WTC11 (cell line): ENCODE results near the gene RPL38. TPM values are rescaled to one million over a fixed set of nuclear protein-coding genes. Genes with fewer than 3 reads are reported as not detected.

ENCODE experiments used
- ATAC-seq: fragments of 200-7000 bp; cut with Tn5 transposase; 2 replicates; pipeline ENCODE4 v1.10.0; 2021; ENCODE audit warnings: mild to moderate bottlenecking, moderate library complexity
- CTCF ChIA-PET: fragments of 300-600 bp; sonication (Branson Sonifier 250); formaldehyde crosslinking; loops from one replicate; lab custom pipeline; 2021; ENCODE audit warnings: antibody characterized with exemption; lab: Charles Lee
- POLR2A ChIA-PET: fragments of 350-600 bp; sonication (Branson Sonifier 250); formaldehyde crosslinking; loops from one replicate; lab custom pipeline; 2021; ENCODE audit warnings: antibody characterized with exemption; lab: Charles Lee
- DNase-seq: peaks from one replicate; pipeline ENCODE4 v3.0.0; 2021; ENCODE audit warnings: low spot score
- H3K27ac Mint-ChIP-seq: 2 replicates; pipeline ENCODE4 v1.8.0; 2021; ENCODE audit warnings: mixed read lengths
- H3K27me3 Mint-ChIP-seq: 2 replicates; pipeline ENCODE4 v1.8.0; 2021; ENCODE audit warnings: low read depth, mild to moderate bottlenecking, moderate library complexity, mixed read lengths
- H3K36me3 Mint-ChIP-seq: 2 replicates; pipeline ENCODE4 v1.8.0; 2021; ENCODE audit warnings: mixed read lengths
- H3K4me1 Mint-ChIP-seq: 2 replicates; pipeline ENCODE4 v1.8.0; 2022; ENCODE audit warnings: mixed read lengths
- H3K4me3 Mint-ChIP-seq: 2 replicates; pipeline ENCODE4 v1.8.0; 2021; ENCODE audit warnings: mild to moderate bottlenecking, moderate library complexity, mixed read lengths
- H3K9me3 Mint-ChIP-seq: 2 replicates; pipeline ENCODE4 v1.8.0; 2021; ENCODE audit warnings: mixed read lengths
- AFF4 ChIP-seq: sonication (generic); formaldehyde crosslinking; IDR thresholded peaks from 2 replicates; pipeline ENCODE4 v1.8.1; 2023; ENCODE audit warnings: mild to moderate bottlenecking, missing genetic modification reagents, borderline replicate concordance
- CBFB ChIP-seq: sonication (generic); formaldehyde crosslinking; IDR thresholded peaks from 2 replicates; pipeline ENCODE4 v1.8.1; 2022; ENCODE audit warnings: mild to moderate bottlenecking, low read depth, missing genetic modification reagents
- CDX4 ChIP-seq: fragments of 250-450 bp; sonication (Bioruptor Pico); IDR thresholded peaks from 2 replicates; pipeline ENCODE4 v1.9.0; 2021; ENCODE audit warnings: moderate library complexity, mild to moderate bottlenecking, inconsistent platforms, borderline replicate concordance
- CREM ChIP-seq: sonication (generic); formaldehyde crosslinking; IDR thresholded peaks from 2 replicates; pipeline ENCODE4 v1.8.1; 2022; ENCODE audit warnings: mild to moderate bottlenecking, missing genetic modification reagents, moderate library complexity
- EMX1 ChIP-seq: fragments of 250-450 bp; sonication (Bioruptor Pico); IDR thresholded peaks from 2 replicates; pipeline ENCODE4 v1.8.0; 2021; ENCODE audit warnings: mild to moderate bottlenecking
- ESRRA ChIP-seq: sonication (generic); formaldehyde crosslinking; IDR thresholded peaks from 2 replicates; pipeline ENCODE4 v1.8.1; 2022; ENCODE audit warnings: mild to moderate bottlenecking, missing genetic modification reagents, borderline replicate concordance
- ETV6 ChIP-seq: sonication (generic); formaldehyde crosslinking; IDR thresholded peaks from 2 replicates; pipeline ENCODE4 v1.8.1; 2022; ENCODE audit warnings: mild to moderate bottlenecking, missing genetic modification reagents
- FOXJ3 ChIP-seq: sonication (generic); formaldehyde crosslinking; IDR thresholded peaks from 2 replicates; pipeline ENCODE4 v1.9.0; 2021; ENCODE audit warnings: missing genetic modification reagents, mild to moderate bottlenecking, borderline replicate concordance
- FOXK1 ChIP-seq: sonication (generic); formaldehyde crosslinking; IDR thresholded peaks from 2 replicates; pipeline ENCODE4 v1.8.0; 2022; ENCODE audit warnings: mild to moderate bottlenecking, moderate library complexity, missing genetic modification reagents
- IRF2 ChIP-seq: sonication (generic); formaldehyde crosslinking; IDR thresholded peaks from 2 replicates; pipeline ENCODE4 v1.8.0; 2022; ENCODE audit warnings: low read depth, missing genetic modification reagents, borderline replicate concordance
- KAT7 ChIP-seq: sonication (generic); formaldehyde crosslinking; IDR thresholded peaks from 2 replicates; pipeline ENCODE4 v1.8.1; 2023; ENCODE audit warnings: missing genetic modification reagents, mild to moderate bottlenecking, borderline replicate concordance
- MXD4 ChIP-seq: fragments of 250-450 bp; sonication (Bioruptor Pico); IDR thresholded peaks from 2 replicates; pipeline ENCODE4 v1.8.0; 2021; ENCODE audit warnings: mild to moderate bottlenecking, moderate library complexity, borderline replicate concordance
- NFATC4 ChIP-seq: fragments of 250-450 bp; sonication (Bioruptor Pico); IDR thresholded peaks from 2 replicates; pipeline ENCODE4 v1.9.0; 2021; ENCODE audit warnings: mild to moderate bottlenecking
- NR2C2 ChIP-seq: sonication (generic); formaldehyde crosslinking; IDR thresholded peaks from 2 replicates; pipeline ENCODE4 v1.8.0; 2022; ENCODE audit warnings: mild to moderate bottlenecking, missing genetic modification reagents
- OVOL2 ChIP-seq: fragments of 250-450 bp; sonication (Bioruptor Pico); IDR thresholded peaks from 2 replicates; pipeline ENCODE4 v1.9.0; 2021; ENCODE audit warnings: mild to moderate bottlenecking, borderline replicate concordance
- PRRX2 ChIP-seq: fragments of 250-450 bp; sonication (Bioruptor Pico); IDR thresholded peaks from 2 replicates; pipeline ENCODE4 v1.8.0; 2021; ENCODE audit warnings: mild to moderate bottlenecking
- TEAD4 ChIP-seq: sonication (generic); formaldehyde crosslinking; IDR thresholded peaks from 2 replicates; pipeline ENCODE4 v1.8.0; 2022; ENCODE audit warnings: mild to moderate bottlenecking, missing genetic modification reagents
- USF2 ChIP-seq: sonication (generic); formaldehyde crosslinking; IDR thresholded peaks from 2 replicates; pipeline ENCODE4 v1.8.1; 2023; ENCODE audit warnings: mild to moderate bottlenecking, missing genetic modification reagents, moderate library complexity
- ZBTB43 ChIP-seq: sonication (generic); formaldehyde crosslinking; IDR thresholded peaks from 2 replicates; pipeline ENCODE4 v1.8.1; 2023; ENCODE audit warnings: mild to moderate bottlenecking, missing genetic modification reagents
- ZNF121 ChIP-seq: sonication (generic); formaldehyde crosslinking; IDR thresholded peaks from 2 replicates; pipeline ENCODE4 v1.8.0; 2023; ENCODE audit warnings: missing genetic modification reagents
- ZNF416 ChIP-seq: fragments of 250-450 bp; sonication (Bioruptor Pico); IDR thresholded peaks from 2 replicates; pipeline ENCODE4 v1.9.0; 2021; ENCODE audit warnings: mild to moderate bottlenecking, inconsistent platforms
- total RNA-seq: library from RNA; stranded (reverse); gene quantifications from 3 replicates; pipeline ENCODE4 v1.2.3, GENCODE V29; 2021
- TF ChIP-seq, protein P1 (sequence below): sonication (generic); formaldehyde crosslinking; IDR thresholded peaks from 2 replicates; pipeline ENCODE4 v1.8.0; 2022; ENCODE audit warnings: mild to moderate bottlenecking, missing genetic modification reagents
- TF ChIP-seq, protein P2 (sequence below): sonication (generic); formaldehyde crosslinking; IDR thresholded peaks from 2 replicates; pipeline ENCODE4 v1.8.1; 2023; ENCODE audit warnings: mild to moderate bottlenecking, missing genetic modification reagents, moderate library complexity

Gene RPL38
- total RNA-seq, 1 experiment from 2014 or later: 1,170 TPM

GRCh38 chr17:74185571-74186185, 17.8 kb upstream of the RPL38 start (continued):
- TF ChIP-seq ESRRA (CRISPR knock-in tag) (no peak), CDX4 (CRISPR knock-in tag) (no peak), KAT7 (CRISPR knock-in tag) (no peak), MXD4 (CRISPR knock-in tag) (no peak), FOXJ3 (CRISPR knock-in tag) (no peak)

GRCh38 chr17:74186498-74186897, 17.0 kb upstream of the RPL38 start:
- peaks cover 9% of the 10 kb centered on the region for H3K9me3 Mint-ChIP-seq
- H3K27me3 Mint-ChIP-seq: peaks cover 4% of the 10 kb centered on the region; the same call in 1 of the 2 replicates
- DNase-seq (no peak), ATAC-seq (no peak)
- H3K27ac Mint-ChIP-seq: no peak overlapping the region
- H3K4me1 Mint-ChIP-seq: peaks cover 16% of the 10 kb centered on the region
- no peaks in the 10 kb centered on the region for H3K36me3 Mint-ChIP-seq
- TF ChIP-seq ZBTB43 (CRISPR knock-in tag): 0 out of 2 replicates have a peak, but pooled peaks have one; percentile 73
- TF ChIP-seq OVOL2 (CRISPR knock-in tag): no peak
- ChIA-PET CTCF (interaction anchor here (0.8 to 6.7 kb wide), 2 partner anchors 13 to 97 kb away, joined by 4 to 99 read pairs; no protein-coding TSS in a partner anchor), POLR2A (no interaction called here)
- H3K4me3 Mint-ChIP-seq: no peak overlapping the region

DNA sequence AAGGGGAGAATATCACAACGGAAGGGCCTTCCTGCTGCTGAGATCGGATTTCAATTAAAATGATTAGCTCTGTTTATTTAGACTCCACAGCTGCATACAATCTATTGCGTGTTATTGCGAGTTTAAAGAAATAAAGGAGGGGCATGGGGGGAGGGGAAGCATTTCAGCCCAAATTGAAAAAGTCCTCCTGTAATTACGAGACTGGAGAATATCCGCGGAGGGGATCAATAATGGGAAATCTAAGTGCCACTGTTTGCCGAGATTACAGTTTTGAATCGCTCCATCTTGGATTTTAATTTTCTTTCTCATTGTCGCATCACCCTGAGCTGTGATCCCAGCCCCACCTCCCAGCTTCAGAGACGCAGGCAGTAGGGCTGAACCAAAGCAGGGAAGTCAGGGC, 15.7 kb upstream of the RPL38 start:
- H3K9me3 Mint-ChIP-seq: peaks cover 9% of the 10 kb centered on the region
- H3K27me3 Mint-ChIP-seq: no peaks in the 10 kb centered on the region; the same call in 1 of the 2 replicates
- no peaks in the 10 kb centered on the region for H3K36me3 Mint-ChIP-seq
- TF ChIP-seq ZNF121 (CRISPR knock-in tag): no peak
- TF ChIP-seq, protein P1, sequence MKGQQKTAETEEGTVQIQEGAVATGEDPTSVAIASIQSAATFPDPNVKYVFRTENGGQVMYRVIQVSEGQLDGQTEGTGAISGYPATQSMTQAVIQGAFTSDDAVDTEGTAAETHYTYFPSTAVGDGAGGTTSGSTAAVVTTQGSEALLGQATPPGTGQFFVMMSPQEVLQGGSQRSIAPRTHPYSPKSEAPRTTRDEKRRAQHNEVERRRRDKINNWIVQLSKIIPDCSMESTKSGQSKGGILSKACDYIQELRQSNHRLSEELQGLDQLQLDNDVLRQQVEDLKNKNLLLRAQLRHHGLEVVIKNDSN (CRISPR knock-in tag): no peak
- no peak for TF ChIP-seq CREM (CRISPR knock-in tag)
- no peak for TF ChIP-seq AFF4 (CRISPR knock-in tag)
- TF ChIP-seq CBFB (CRISPR knock-in tag): no peak
- no peak for TF ChIP-seq ETV6 (CRISPR knock-in tag)
- TF ChIP-seq, protein P2, sequence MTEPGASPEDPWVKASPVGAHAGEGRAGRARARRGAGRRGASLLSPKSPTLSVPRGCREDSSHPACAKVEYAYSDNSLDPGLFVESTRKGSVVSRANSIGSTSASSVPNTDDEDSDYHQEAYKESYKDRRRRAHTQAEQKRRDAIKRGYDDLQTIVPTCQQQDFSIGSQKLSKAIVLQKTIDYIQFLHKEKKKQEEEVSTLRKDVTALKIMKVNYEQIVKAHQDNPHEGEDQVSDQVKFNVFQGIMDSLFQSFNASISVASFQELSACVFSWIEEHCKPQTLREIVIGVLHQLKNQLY: no peak
- no peak for TF ChIP-seq TEAD4 (CRISPR knock-in tag)
- TF ChIP-seq FOXK1: no peak
- no peak for TF ChIP-seq CDX4 (CRISPR knock-in tag)
- no peak for TF ChIP-seq EMX1 (CRISPR knock-in tag)
- TF ChIP-seq PRRX2 (CRISPR knock-in tag): no peak
- TF ChIP-seq NR2C2 (CRISPR knock-in tag): no peak
- no peak for TF ChIP-seq ZNF416 (CRISPR knock-in tag)
- no peak for TF ChIP-seq USF2
- no peak for TF ChIP-seq IRF2 (CRISPR knock-in tag)
- no peak for TF ChIP-seq NFATC4 (CRISPR knock-in tag)
- H3K4me3 Mint-ChIP-seq: no peak overlapping the region
- ATAC-seq: no peak
- POLR2A ChIA-PET: no interaction called here
- no peak overlapping the region for H3K27ac Mint-ChIP-seq
- peaks cover 13% of the 10 kb centered on the region for H3K4me1 Mint-ChIP-seq
- CTCF ChIA-PET: interaction anchor here (0.6 to 6.7 kb wide), 4 partner anchors 12 to 132 kb away, joined by 4 to 99 read pairs (median 8); no protein-coding TSS in a partner anchor
- no peak for DNase-seq
